Upper lobe of left lung (tissue), 6 donors: ENCODE measurements around the gene TTC4. TPM values are rescaled to one million over a fixed set of nuclear protein-coding genes. Genes with fewer than 3 reads are reported as not detected.
"Not testable (repeated sequence)": the region's sequence is repeated elsewhere in the genome, so short reads cannot be mapped to it uniquely, and the experiment has no call there.

Experiments
- ATAC-seq, 2 donors: fragments of 200-7000 bp; cut with Tn5 transposase; one replicate each; pipeline ENCODE4 v1.9.1; 2022; ENCODE audit warnings: mild to moderate bottlenecking in 2 of 2, moderate library complexity in 2 of 2; ENCODE audit not compliant: low FRiP score in 2 of 2
- DNase-seq, 2 donors: peaks; one replicate each; pipeline ENCODE4 v3.0.0-alpha.2; 2019 to 2020
- H3K27ac ChIP-seq, 4 donors: fragments of 200-600 bp; sonication (generic); one replicate each; pipeline ENCODE4 v1.5.1; 2016 to 2019
- H3K27me3 ChIP-seq, 4 donors: fragments of 200-600 bp; sonication (generic); one replicate each; pipeline ENCODE4 v1.5.1; 2017 to 2019
- H3K36me3 ChIP-seq, 4 donors: fragments of 200-600 bp; sonication (generic); one replicate each; pipeline ENCODE4 v1.5.1; 2016 to 2019
- H3K4me1 ChIP-seq, 4 donors: fragments of 200-600 bp; sonication (generic); one replicate each; pipeline ENCODE4 v1.5.1; 2018 to 2019
- H3K4me3 ChIP-seq, 4 donors: fragments of 200-600 bp; sonication (generic); one replicate each; pipeline ENCODE4 v1.5.1; 2017 to 2019; ENCODE audit warnings: mild to moderate bottlenecking in 2 of 4, moderate library complexity in 1 of 4
- H3K9me3 ChIP-seq, 4 donors: fragments of 200-600 bp; sonication (generic); one replicate each; pipeline ENCODE4 v1.5.1; 2018 to 2019
- CTCF ChIP-seq, 6 experiments: fragments of 450-650 bp in 4 of 6; fragments of 200-600 bp in 2 of 6; sonication (generic) in 2 of 6; IDR thresholded peaks; one replicate each; pipeline ENCODE4 v1.5.1; 2016 to 2019; ENCODE audit warnings: antibody characterized with exemption in 6 of 6
- EP300 ChIP-seq, 4 donors: sonication (generic); formaldehyde crosslinking; IDR thresholded peaks; one replicate each; pipeline ENCODE4 v1.5.1; 2017; ENCODE audit warnings: antibody characterized with exemption in 4 of 4, control low read depth in 2 of 4
- POLR2A ChIP-seq, 4 donors: fragments of 450-650 bp; IDR thresholded peaks; one replicate each; pipeline ENCODE4 v1.5.1; 2016 to 2017; ENCODE audit warnings: antibody characterized with exemption in 4 of 4, mild to moderate bottlenecking in 2 of 4
- POLR2AphosphoS5 ChIP-seq, 2 donors: sonication (generic); formaldehyde crosslinking; IDR thresholded peaks; one replicate each; pipeline ENCODE4 v1.5.1; 2017; ENCODE audit warnings: antibody characterized with exemption in 2 of 2
- WGBS, 2 donors: methylation state at CpG; one replicate each; pipeline ENCODE4 v1.1.5; 2017 to 2018; 5-methylcytosine and 5-hydroxymethylcytosine counted together
- total RNA-seq, 6 donors: library from RNA; depleted of rRNA in 4 of 6; stranded (reverse); fragments of >200 nt in 4 of 6; gene quantifications; one replicate each; pipeline versions ENCODE4 v1.1.0 to v1.2.1, GENCODE V29; 2016 to 2021
- donor health status: DM: no; HTN: no; CAD: no; lungs with moderate emphysema.
- donor health status: DM: no; HTN: yes; CAD: no; lungs with severe emphysema.

TTC4 gene
- total RNA-seq, 6 donors from 2014 or later: 6.1 to 28.1 (median 17.0) TPM

GRCh38 chr1:54768093-54768492, 52.4 kb downstream of the TTC4 start:
- DNase-seq (no peak), ATAC-seq (no peak)
- TF ChIP-seq EP300 (IDR thresholded peaks at IDR 0.05) (no peak), CTCF (IDR thresholded peaks at IDR 0.05) (no peak), POLR2A (IDR thresholded peaks at IDR 0.05) (no peak), POLR2AphosphoS5 (IDR thresholded peaks at IDR 0.05) (no peak)
- Histone ChIP-seq H3K27me3 (no peaks in the 10 kb centered on the region), H3K4me3 (no peak overlapping the region), H3K9me3 (no peaks in the 10 kb centered on the region), H3K36me3 (no peaks in the 10 kb centered on the region), H3K27ac (no peak overlapping the region), H3K4me1 (peaks cover 0 to 13% (median 13%) of the 10 kb centered on the region in 4 donors)
- WGBS, 2 donors: 86 to 87% methylated on average over 5 of the region's 5 CpGs

- TF ChIP-seq EP300 (IDR thresholded peaks at IDR 0.05): no peak
- no peak for TF ChIP-seq POLR2AphosphoS5 (IDR thresholded peaks at IDR 0.05)
- no peak for TF ChIP-seq CTCF (IDR thresholded peaks at IDR 0.05)
- no peak for TF ChIP-seq POLR2A (IDR thresholded peaks at IDR 0.05)
- H3K36me3 ChIP-seq: no peaks in the 10 kb centered on the region
- ATAC-seq (no peak), DNase-seq (no peak)
- 93 to 97% methylated on average over 2 of the region's 2 CpGs for WGBS, 2 donors
- H3K27ac ChIP-seq: no peak overlapping the region
- H3K27me3 ChIP-seq: no peaks in the 10 kb centered on the region
- no peaks in the 10 kb centered on the region for H3K9me3 ChIP-seq
- H3K4me1 ChIP-seq: no peaks in the 10 kb centered on the region
- H3K4me3 ChIP-seq: no peak overlapping the region
Observed at GRCh38 chr1:54772951-54773350, 57.3 kb downstream of the TTC4 start.

GRCh38 chr1:54774820-54775498, 59.3 kb downstream of the TTC4 start:
- ATAC-seq (no peak), DNase-seq (no peak)

GRCh38 chr1:54775828-54776721, 60.4 kb downstream of the TTC4 start:
- ATAC-seq, H3K27ac ChIP-seq, DNase-seq, H3K36me3 ChIP-seq, H3K27me3 ChIP-seq, H3K9me3 ChIP-seq, H3K4me3 ChIP-seq, H3K4me1 ChIP-seq: not testable (repeated sequence)
- 85% methylated on average over 16 of the region's 16 CpGs for WGBS, 2 donors

More at GRCh38 chr1:54774820-54775498, 59.3 kb downstream of the TTC4 start:
- H3K36me3 ChIP-seq: no peaks in the 10 kb centered on the region
- H3K4me3 ChIP-seq: no peak overlapping the region
- no peaks in the 10 kb centered on the region for H3K4me1 ChIP-seq
- no peak overlapping the region for H3K27ac ChIP-seq
- WGBS, 2 donors: 74 to 78% methylated on average over 7 to 15 of the region's 15 CpGs
- H3K27me3 ChIP-seq: no peaks in the 10 kb centered on the region
- no peak for TF ChIP-seq POLR2AphosphoS5 (IDR thresholded peaks at IDR 0.05)
- H3K9me3 ChIP-seq: no peaks in the 10 kb centered on the region

GRCh38 chr1:54777011-54777410, 61.4 kb downstream of the TTC4 start:
- ATAC-seq: no peak
- peaks cover 0 to 6% (median 0%) of the 10 kb centered on the region in 4 donors for H3K4me1 ChIP-seq
- H3K36me3 ChIP-seq: no peaks in the 10 kb centered on the region
- no peaks in the 10 kb centered on the region for H3K27me3 ChIP-seq
- H3K9me3 ChIP-seq: no peaks in the 10 kb centered on the region
- 80 to 83% methylated on average over 3 to 4 of the region's 4 CpGs for WGBS, 2 donors
- TF ChIP-seq POLR2AphosphoS5 (IDR thresholded peaks at IDR 0.05): no peak
- no peak overlapping the region for H3K27ac ChIP-seq
- DNase-seq: no peak
- no peak overlapping the region for H3K4me3 ChIP-seq

GRCh38 chr1:54777431-54777830, 61.8 kb downstream of the TTC4 start:
- H3K36me3 ChIP-seq: no peaks in the 10 kb centered on the region

More at GRCh38 chr1:54777431-54777830, 61.8 kb downstream of the TTC4 start:
- Histone ChIP-seq H3K27me3 (no peaks in the 10 kb centered on the region), H3K9me3 (no peaks in the 10 kb centered on the region), H3K4me1 (peaks cover 0 to 6% (median 0%) of the 10 kb centered on the region in 4 donors), H3K4me3 (no peak overlapping the region), H3K27ac (no peak overlapping the region)
- TF ChIP-seq CTCF (IDR thresholded peaks at IDR 0.05) (no peak), POLR2AphosphoS5 (IDR thresholded peaks at IDR 0.05) (no peak), EP300 (IDR thresholded peaks at IDR 0.05) (no peak)
- no peak for ATAC-seq
- 58 to 89% methylated on average over 4 of the region's 4 CpGs for WGBS, 2 donors
- no peak for DNase-seq
